Ovary (tissue), 9 donors: ENCODE measurements around the gene ARHGAP33. TPM values are rescaled to one million over a fixed set of nuclear protein-coding genes. Genes with fewer than 3 reads are reported as not detected.

Source experiments
- DNase-seq, 5 donors: peaks; one replicate each; pipeline ENCODE4 v3.0.0-alpha.2; 2019 to 2020
- H3K27ac ChIP-seq, 2 donors: fragments of 200-600 bp; one replicate each; pipeline versions ENCODE4 v1.5.1 to v1.8.0; 2019 to 2022
- H3K27me3 ChIP-seq: fragments of 200-600 bp; one replicate; pipeline ENCODE4 v1.8.0; 2022
- H3K36me3 ChIP-seq: fragments of 200-600 bp; sonication (generic); one replicate; pipeline ENCODE4 v1.5.1; 2019
- H3K4me1 ChIP-seq: one replicate; pipeline ENCODE4 v1.8.1; 2013; ENCODE audit warnings: mild to moderate bottlenecking, moderate library complexity; ENCODE audit not compliant: insufficient read depth
- H3K4me3 ChIP-seq: fragments of 200-600 bp; sonication (generic); one replicate; pipeline ENCODE4 v1.5.1; 2017
- H3K9me3 ChIP-seq, 2 donors: fragments of 200-600 bp in 1 of 2; sonication (generic) in 1 of 2; one replicate each; pipeline versions ENCODE4 v1.5.1 to v1.8.1; 2013 to 2019; ENCODE audit warnings: mild to moderate bottlenecking in 1 of 2, moderate library complexity in 1 of 2
- EP300 ChIP-seq: sonication (generic); formaldehyde crosslinking; IDR thresholded peaks from one replicate; pipeline ENCODE4 v1.6.1; 2017; ENCODE audit warnings: antibody characterized with exemption
- POLR2A ChIP-seq: fragments of 450-650 bp; IDR thresholded peaks from one replicate; pipeline ENCODE4 v1.6.1; 2017; ENCODE audit warnings: antibody characterized with exemption, mild to moderate bottlenecking, moderate library complexity
- WGBS, 3 donors: extraction: QIAGEN DNeasy Blood & Tissue Kit in 1 of 3; methylation state at CpG; one replicate each; pipeline versions ENCODE4 v1.1.5 to v1.1.7; 2013 to 2017; 5-methylcytosine and 5-hydroxymethylcytosine counted together
- intact Hi-C, 4 donors: fragments of 100-400 bp; cut with DNase I; formaldehyde crosslinking; loops; one replicate each; pipeline versions ENCODE4 v1.11.0 to v1.15.1; 2022 to 2023
- polyA plus RNA-seq, 2 donors: library from polyadenylated mRNA; stranded (reverse); fragments of 200-250 nt in 1 of 2; fragments of 350-450 nt in 1 of 2; fragmentation: Illumina TruSeq in 1 of 2; extraction: RNeasy Lipid Tissue Mini Kit (QIAGEN cat#74804) in 1 of 2; gene quantifications; one replicate each; pipeline ENCODE4 v1.2.3, GENCODE V29; 2013 to 2014
- total RNA-seq, 7 donors: library from RNA; depleted of rRNA in 2 of 7; stranded (reverse); fragments of >200 nt in 2 of 7; fragmentation: NEBNext Ultra II Directional in 3 of 7; extraction: Animal tissue kit (Norgen Biotek cat#: 25700) in 3 of 7; gene quantifications; one replicate each; pipeline versions ENCODE4 v1.1.0 to v1.2.4, GENCODE V29; 2016 to 2023
- TF ChIP-seq, protein P1 (sequence below), 3 donors: fragments of 450-650 bp in 2 of 3; fragments of 200-600 bp in 1 of 3; IDR thresholded peaks; one replicate each; pipeline versions ENCODE4 v1.5.1 to v1.8.0; 2016 to 2022; ENCODE audit warnings: antibody characterized with exemption in 3 of 3, mild to moderate bottlenecking in 1 of 3
- donor health status: DM: no; HTN: no; CAD: no; lungs with moderate emphysema.
- donor health status: DM: no; HTN: no; CAD: no.
- donor health status: Bipolar disorder and iron deficiency.
- donor health status: DM: yes; HTN: yes; CAD: no.
- donor health status: DM: no; HTN: no; CAD: no.
- donor health status: DM: yes; HTN: yes; CAD: no.

Gene ARHGAP33
- total and polyA plus RNA-seq, 9 donors = 0.95 to 52.7 (median 32.7) TPM

DNA sequence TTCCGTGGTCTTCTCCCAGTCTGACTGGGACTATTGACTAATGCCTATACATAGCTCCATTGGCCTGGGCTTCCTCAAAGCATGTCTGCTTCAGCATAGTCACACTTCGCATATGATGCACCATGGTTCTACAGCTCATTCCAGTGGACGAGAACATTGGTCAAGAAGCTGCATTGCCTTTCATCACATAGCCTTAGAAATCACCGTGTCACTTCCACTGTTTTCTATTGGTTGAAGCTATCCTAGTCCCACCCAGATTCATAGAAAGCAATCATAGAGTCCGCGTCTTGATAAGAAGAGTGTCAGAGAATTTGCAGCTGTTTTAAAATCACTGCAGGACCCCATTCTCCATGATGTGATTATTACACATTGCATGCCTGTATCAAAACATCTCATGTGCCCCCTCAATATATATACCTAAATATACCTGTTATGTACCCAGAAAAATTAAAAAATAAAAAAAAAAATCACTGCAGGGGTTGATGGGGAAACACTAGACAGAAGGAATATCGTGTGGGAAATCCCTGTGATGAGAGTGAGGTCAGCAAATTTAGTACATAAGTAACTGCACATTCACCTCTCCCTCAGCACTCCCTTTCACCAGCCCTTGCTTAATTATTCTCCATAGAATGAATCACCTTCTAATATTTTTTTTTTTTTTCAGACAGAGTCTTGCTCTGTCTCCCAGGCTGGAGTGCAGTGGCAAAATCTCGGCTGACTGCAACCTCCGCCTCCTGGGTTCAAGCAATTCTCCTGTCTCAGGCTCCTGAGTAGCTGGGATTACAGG, 2.2 kb upstream of the ARHGAP33 start:
- no peak overlapping the region for H3K4me3 ChIP-seq
- H3K4me1 ChIP-seq = peaks cover 13% of the 10 kb centered on the region
- H3K27me3 ChIP-seq = no peaks in the 10 kb centered on the region
- DNase-seq = no peak
- no peaks in the 10 kb centered on the region for H3K36me3 ChIP-seq
- TF ChIP-seq, protein P1, sequence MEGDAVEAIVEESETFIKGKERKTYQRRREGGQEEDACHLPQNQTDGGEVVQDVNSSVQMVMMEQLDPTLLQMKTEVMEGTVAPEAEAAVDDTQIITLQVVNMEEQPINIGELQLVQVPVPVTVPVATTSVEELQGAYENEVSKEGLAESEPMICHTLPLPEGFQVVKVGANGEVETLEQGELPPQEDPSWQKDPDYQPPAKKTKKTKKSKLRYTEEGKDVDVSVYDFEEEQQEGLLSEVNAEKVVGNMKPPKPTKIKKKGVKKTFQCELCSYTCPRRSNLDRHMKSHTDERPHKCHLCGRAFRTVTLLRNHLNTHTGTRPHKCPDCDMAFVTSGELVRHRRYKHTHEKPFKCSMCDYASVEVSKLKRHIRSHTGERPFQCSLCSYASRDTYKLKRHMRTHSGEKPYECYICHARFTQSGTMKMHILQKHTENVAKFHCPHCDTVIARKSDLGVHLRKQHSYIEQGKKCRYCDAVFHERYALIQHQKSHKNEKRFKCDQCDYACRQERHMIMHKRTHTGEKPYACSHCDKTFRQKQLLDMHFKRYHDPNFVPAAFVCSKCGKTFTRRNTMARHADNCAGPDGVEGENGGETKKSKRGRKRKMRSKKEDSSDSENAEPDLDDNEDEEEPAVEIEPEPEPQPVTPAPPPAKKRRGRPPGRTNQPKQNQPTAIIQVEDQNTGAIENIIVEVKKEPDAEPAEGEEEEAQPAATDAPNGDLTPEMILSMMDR (IDR thresholded peaks at IDR 0.05) = no peak
- no peak for TF ChIP-seq EP300
- no peak for TF ChIP-seq POLR2A
- H3K9me3 ChIP-seq = no peaks in the 10 kb centered on the region
- no peak overlapping the region for H3K27ac ChIP-seq
- intact Hi-C loops = no loop called here
- WGBS, 3 donors = 37 to 41% (median 41%) methylated on average over 9 of the region's 9 CpGs

DNA sequence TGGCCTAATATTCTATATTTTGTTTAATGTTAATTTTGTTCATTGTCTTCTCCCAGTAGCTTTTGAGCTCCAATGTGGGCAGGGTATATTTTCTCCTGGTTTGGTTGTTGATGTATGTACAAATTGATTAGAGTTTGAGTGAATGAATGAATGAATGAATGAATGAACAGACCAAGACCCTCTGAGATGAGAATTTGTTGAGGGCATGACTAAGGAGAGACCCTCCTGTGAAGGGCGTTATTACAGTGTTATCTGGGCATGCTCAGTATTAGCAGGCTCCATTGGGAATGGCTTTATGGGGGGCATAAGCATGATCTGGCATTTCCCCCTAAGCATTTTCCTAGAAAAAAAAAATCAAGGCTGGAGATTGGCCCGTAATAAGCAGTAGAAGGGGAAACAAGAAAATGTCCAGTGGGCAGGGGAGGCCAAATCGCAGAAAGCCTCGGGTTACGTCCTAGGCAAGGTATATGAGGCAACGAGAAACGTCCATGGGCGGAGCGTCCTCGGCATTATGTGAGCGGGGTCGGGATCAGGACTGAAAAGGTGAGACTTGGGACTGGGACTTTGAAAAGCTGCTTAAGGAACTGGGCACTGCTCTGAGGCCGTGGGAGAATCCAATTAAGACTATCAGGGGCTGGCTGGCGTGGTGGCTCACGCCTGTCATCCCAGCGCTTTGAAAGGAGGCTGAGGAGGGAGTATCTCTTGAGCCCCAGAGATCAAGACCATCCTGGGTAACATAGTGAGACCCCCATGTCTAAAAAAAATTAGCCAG, 904 bp upstream of the ARHGAP33 start:
- Histone ChIP-seq H3K27ac (no peak overlapping the region), H3K4me3 (peak overlapping the region; percentile 85), H3K9me3 (no peaks in the 10 kb centered on the region), H3K4me1 (peaks cover 7% of the 10 kb centered on the region), H3K27me3 (no peaks in the 10 kb centered on the region), H3K36me3 (no peaks in the 10 kb centered on the region)
- TF ChIP-seq, protein P1 (IDR thresholded peaks at IDR 0.05) = no peak
- TF ChIP-seq EP300 (no peak), POLR2A (no peak)
- DNase-seq = peak in 1 of 5 donors; percentile 41
- 31 to 38% (median 35%) methylated on average over 16 of the region's 16 CpGs for WGBS, 3 donors
- intact Hi-C loops = loop anchor here in 1 of 4 donors (5.0 kb wide), 1 partner anchor 158 kb away; no protein-coding TSS in a partner anchor

GRCh38 chr19:35775046-35775297, 392 bp upstream of the ARHGAP33 start:
- WGBS, 3 donors = 11 to 19% (median 17%) methylated on average over 9 of the region's 9 CpGs
- Histone ChIP-seq H3K4me1 (peaks cover 7% of the 10 kb centered on the region), H3K9me3 (no peaks in the 10 kb centered on the region), H3K36me3 (no peaks in the 10 kb centered on the region), H3K27me3 (no peaks in the 10 kb centered on the region), H3K4me3 (peak overlapping the region; percentile 85), H3K27ac (no peak overlapping the region)
- intact Hi-C loops = loop anchor here in 1 of 4 donors (5.0 kb wide), 1 partner anchor 157 kb away; no protein-coding TSS in a partner anchor
- DNase-seq = no peak
- TF ChIP-seq EP300 (no peak), POLR2A (no peak)

- intact Hi-C loops = loop anchor here in 1 of 4 donors (5.0 kb wide), 1 partner anchor 156 kb away; no protein-coding TSS in a partner anchor
- Histone ChIP-seq H3K4me1 (peaks cover 7% of the 10 kb centered on the region), H3K36me3 (no peaks in the 10 kb centered on the region), H3K27me3 (no peaks in the 10 kb centered on the region), H3K9me3 (no peaks in the 10 kb centered on the region), H3K4me3 (peak overlapping the region; percentile 85), H3K27ac (no peak overlapping the region)
- peak in 1 of 5 donors; percentile 38 for DNase-seq
- TF ChIP-seq, protein P1 (IDR thresholded peaks at IDR 0.05) = no peak
- no peak for TF ChIP-seq EP300
- TF ChIP-seq POLR2A = no peak
- 48 to 49% (median 49%) methylated on average over 13 of the region's 13 CpGs for WGBS, 3 donors
These were observed 881 bp downstream of the ARHGAP33 start for GRCh38 chr19:35776102-35776788.
